Upper lobe of left lung (tissue), 6 donors: ENCODE measurements around the gene PRELP. TPM values are rescaled to one million over a fixed set of nuclear protein-coding genes. Genes with fewer than 3 reads are reported as not detected.

Experiments used
- ATAC-seq, 2 donors: fragments of 200-7000 bp; cut with Tn5 transposase; one replicate each; pipeline ENCODE4 v1.9.1; 2022; ENCODE audit warnings: mild to moderate bottlenecking in 2 of 2, moderate library complexity in 2 of 2; ENCODE audit not compliant: low FRiP score in 2 of 2
- DNase-seq, 2 donors: peaks; one replicate each; pipeline ENCODE4 v3.0.0-alpha.2; 2019 to 2020
- H3K27ac ChIP-seq, 4 donors: fragments of 200-600 bp; sonication (generic); one replicate each; pipeline ENCODE4 v1.5.1; 2016 to 2019
- H3K27me3 ChIP-seq, 4 donors: fragments of 200-600 bp; sonication (generic); one replicate each; pipeline ENCODE4 v1.5.1; 2017 to 2019
- H3K36me3 ChIP-seq, 4 donors: fragments of 200-600 bp; sonication (generic); one replicate each; pipeline ENCODE4 v1.5.1; 2016 to 2019
- H3K4me1 ChIP-seq, 4 donors: fragments of 200-600 bp; sonication (generic); one replicate each; pipeline ENCODE4 v1.5.1; 2018 to 2019
- H3K4me3 ChIP-seq, 4 donors: fragments of 200-600 bp; sonication (generic); one replicate each; pipeline ENCODE4 v1.5.1; 2017 to 2019; ENCODE audit warnings: mild to moderate bottlenecking in 2 of 4, moderate library complexity in 1 of 4
- H3K9me3 ChIP-seq, 4 donors: fragments of 200-600 bp; sonication (generic); one replicate each; pipeline ENCODE4 v1.5.1; 2018 to 2019
- CTCF ChIP-seq, 6 experiments: fragments of 450-650 bp in 4 of 6; fragments of 200-600 bp in 2 of 6; sonication (generic) in 2 of 6; IDR thresholded peaks; one replicate each; pipeline ENCODE4 v1.5.1; 2016 to 2019; ENCODE audit warnings: antibody characterized with exemption in 6 of 6
- EP300 ChIP-seq, 4 donors: sonication (generic); formaldehyde crosslinking; IDR thresholded peaks; one replicate each; pipeline ENCODE4 v1.5.1; 2017; ENCODE audit warnings: antibody characterized with exemption in 4 of 4, control low read depth in 2 of 4
- POLR2A ChIP-seq, 4 donors: fragments of 450-650 bp; IDR thresholded peaks; one replicate each; pipeline ENCODE4 v1.5.1; 2016 to 2017; ENCODE audit warnings: antibody characterized with exemption in 4 of 4, mild to moderate bottlenecking in 2 of 4
- POLR2AphosphoS5 ChIP-seq, 2 donors: sonication (generic); formaldehyde crosslinking; IDR thresholded peaks; one replicate each; pipeline ENCODE4 v1.5.1; 2017; ENCODE audit warnings: antibody characterized with exemption in 2 of 2
- WGBS, 2 donors: methylation state at CpG; one replicate each; pipeline ENCODE4 v1.1.5; 2017 to 2018; 5-methylcytosine and 5-hydroxymethylcytosine counted together
- total RNA-seq, 6 donors: library from RNA; depleted of rRNA in 4 of 6; stranded (reverse); fragments of >200 nt in 4 of 6; gene quantifications; one replicate each; pipeline versions ENCODE4 v1.1.0 to v1.2.1, GENCODE V29; 2016 to 2021
- donor health status: DM: no; HTN: no; CAD: no; lungs with moderate emphysema.
- donor health status: DM: no; HTN: yes; CAD: no; lungs with severe emphysema.

PRELP gene
- total RNA-seq, 6 donors from 2014 or later: 30.4 to 104 (median 47.3) TPM

GRCh38 chr1:203536575-203536974 lies 61.0 kb downstream of the PRELP start:
- TF ChIP-seq CTCF (IDR thresholded peaks at IDR 0.05): no peak
- no peak for TF ChIP-seq POLR2A (IDR thresholded peaks at IDR 0.05)
- DNase-seq (no peak), ATAC-seq (no peak)
- H3K27me3 ChIP-seq: no peaks in the 10 kb centered on the region
- H3K4me1 ChIP-seq: peaks cover 0 to 27% (median 3%) of the 10 kb centered on the region in 4 donors
- H3K27ac ChIP-seq: peak overlapping the region; percentile 8 to 81 (median 46)
- H3K36me3 ChIP-seq: no peaks in the 10 kb centered on the region
- no peak overlapping the region for H3K4me3 ChIP-seq
- WGBS, 2 donors: 55 to 60% methylated on average over 2 of the region's 2 CpGs
- H3K9me3 ChIP-seq: no peaks in the 10 kb centered on the region

- peak; percentile 40 to 69 for ATAC-seq
- H3K4me1 ChIP-seq: peaks cover 0 to 27% (median 3%) of the 10 kb centered on the region in 4 donors
- peak overlapping the region; percentile 43 to 81 (median 60) for H3K27ac ChIP-seq
- no peaks in the 10 kb centered on the region for H3K9me3 ChIP-seq
- 50 to 73% methylated on average over 3 of the region's 3 CpGs for WGBS, 2 donors
- no peaks in the 10 kb centered on the region for H3K27me3 ChIP-seq
- no peaks in the 10 kb centered on the region for H3K36me3 ChIP-seq
- H3K4me3 ChIP-seq: no peak overlapping the region
- peak in 1 of 2 donors; percentile 72 for DNase-seq
- TF ChIP-seq POLR2AphosphoS5 (IDR thresholded peaks at IDR 0.05) (peak; percentile 61 to 93), EP300 (IDR thresholded peaks at IDR 0.05) (peak; percentile 71 to 97 (median 90)), POLR2A (IDR thresholded peaks at IDR 0.05) (peak in 1 of 4 donors; percentile 7), CTCF (IDR thresholded peaks at IDR 0.05) (no peak)
Measured at GRCh38 chr1:203536980-203537455, 61.4 kb downstream of the PRELP start.

GRCh38 chr1:203537806-203538464 lies 62.3 kb downstream of the PRELP start:
- Histone ChIP-seq H3K27ac (peak overlapping the region; percentile 43 to 81 (median 60)), H3K4me3 (no peak overlapping the region), H3K27me3 (no peaks in the 10 kb centered on the region), H3K4me1 (peaks cover 0 to 27% (median 3%) of the 10 kb centered on the region in 4 donors), H3K36me3 (no peaks in the 10 kb centered on the region), H3K9me3 (no peaks in the 10 kb centered on the region)
- TF ChIP-seq CTCF (IDR thresholded peaks at IDR 0.05) (no peak), POLR2A (IDR thresholded peaks at IDR 0.05) (peak in 1 of 4 donors; percentile 56), EP300 (IDR thresholded peaks at IDR 0.05) (peak in 1 of 4 donors; percentile 46), POLR2AphosphoS5 (IDR thresholded peaks at IDR 0.05) (peak; percentile 9 to 48)
- DNase-seq (peak in 1 of 2 donors; percentile 72), ATAC-seq (peak; percentile 46 to 68)
- 66 to 92% methylated on average over 4 to 5 of the region's 5 CpGs for WGBS, 2 donors

GRCh38 chr1:203538726-203539125 lies 63.1 kb downstream of the PRELP start:
- DNase-seq: no peak
- peak overlapping the region in 2 of 4 donors; percentile 56 to 81 for H3K27ac ChIP-seq
- TF ChIP-seq CTCF (IDR thresholded peaks at IDR 0.05) (no peak), EP300 (IDR thresholded peaks at IDR 0.05) (no peak), POLR2AphosphoS5 (IDR thresholded peaks at IDR 0.05) (no peak), POLR2A (IDR thresholded peaks at IDR 0.05) (no peak)
- WGBS, 2 donors: 53 to 75% methylated on average over 1 of the region's 1 CpG
- H3K27me3 ChIP-seq: no peaks in the 10 kb centered on the region
- H3K36me3 ChIP-seq: no peaks in the 10 kb centered on the region
- H3K9me3 ChIP-seq: no peaks in the 10 kb centered on the region
- no peak for ATAC-seq
- H3K4me3 ChIP-seq: no peak overlapping the region
- peaks cover 0 to 27% (median 3%) of the 10 kb centered on the region in 4 donors for H3K4me1 ChIP-seq
